ENCODE results near the gene KCTD3. TPM values are rescaled to one million over a fixed set of nuclear protein-coding genes. Genes with fewer than 3 reads are reported as not detected.

KCTD3 gene
- total RNA-seq, 1 donor from 2014 or later, result 25.3 TPM

- Mint-ChIP-seq H3K4me1 (ENCODE audit: low read depth) (peaks cover 6% of the 10 kb centered on the region), H3K4me3 (ENCODE audit: unreplicated experiment) (no peak overlapping the region), H3K36me3 (ENCODE audit: low read depth) (no peaks in the 10 kb centered on the region), H3K9me3 (ENCODE audit: low read depth) (no peaks in the 10 kb centered on the region), H3K27me3 (ENCODE audit: low read depth) (no peaks in the 10 kb centered on the region), H3K27ac (ENCODE audit: unreplicated experiment) (no peak overlapping the region)
- no peak for DNase-seq (ENCODE audit: low spot score)
- no peak for TF ChIP-seq CTCF (IDR thresholded peaks at IDR 0.05)
Observed at GRCh38 chr1:215631489-215631888, 64.4 kb downstream of the KCTD3 start.

GRCh38 chr1:215635827-215636226 is 68.7 kb downstream of the KCTD3 start:
- Mint-ChIP-seq H3K27ac (ENCODE audit: unreplicated experiment) (no peak overlapping the region), H3K9me3 (ENCODE audit: low read depth) (no peaks in the 10 kb centered on the region), H3K4me1 (ENCODE audit: low read depth) (peaks cover 16% of the 10 kb centered on the region), H3K36me3 (ENCODE audit: low read depth) (no peaks in the 10 kb centered on the region), H3K4me3 (ENCODE audit: unreplicated experiment) (no peak overlapping the region), H3K27me3 (ENCODE audit: low read depth) (peaks cover 6% of the 10 kb centered on the region)
- no peak for TF ChIP-seq CTCF (IDR thresholded peaks at IDR 0.05)
- no peak for DNase-seq (ENCODE audit: low spot score)

DNA sequence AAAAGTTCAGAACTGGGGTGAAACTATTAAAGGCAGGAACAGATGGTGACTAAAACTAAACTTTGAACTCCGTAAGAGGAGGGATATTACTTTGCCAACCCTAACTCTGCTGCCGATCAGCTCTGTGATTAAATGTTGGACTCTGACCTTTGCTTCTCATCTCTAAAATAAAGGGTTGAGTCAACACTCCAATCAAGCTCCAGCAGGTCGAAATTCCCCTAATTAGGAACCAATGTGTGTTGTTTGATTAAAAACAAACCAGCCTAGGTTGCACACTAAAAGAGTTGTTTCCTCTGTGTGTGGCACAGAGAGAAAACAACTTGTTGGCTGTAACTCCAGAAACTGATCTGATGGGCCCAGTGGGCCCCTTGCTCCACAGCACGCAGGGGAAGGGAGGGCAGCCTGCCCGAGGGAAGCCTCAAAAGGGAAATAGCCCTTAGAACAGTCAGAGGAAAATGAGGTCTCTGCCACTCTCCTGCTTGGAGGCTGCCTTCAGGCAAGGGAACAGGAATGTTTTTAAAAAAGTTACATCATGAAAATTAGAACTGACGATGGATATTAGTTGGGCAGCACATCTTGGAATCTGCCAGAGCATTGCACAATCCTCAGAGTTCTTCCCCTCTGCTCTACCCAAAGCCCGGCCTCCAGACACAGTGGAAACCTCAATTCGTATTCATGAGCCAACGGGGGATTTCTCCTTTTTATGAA is 69.3 kb downstream of the KCTD3 start:
- H3K4me1 Mint-ChIP-seq (ENCODE audit: low read depth), result peaks cover 16% of the 10 kb centered on the region
- H3K27ac Mint-ChIP-seq (ENCODE audit: unreplicated experiment), result no peak overlapping the region
- peaks cover 6% of the 10 kb centered on the region for H3K27me3 Mint-ChIP-seq (ENCODE audit: low read depth)
- TF ChIP-seq CTCF (IDR thresholded peaks at IDR 0.05), result no peak
- no peak overlapping the region for H3K4me3 Mint-ChIP-seq (ENCODE audit: unreplicated experiment)
- DNase-seq (ENCODE audit: low spot score), result no peak
- H3K9me3 Mint-ChIP-seq (ENCODE audit: low read depth), result no peaks in the 10 kb centered on the region
- H3K36me3 Mint-ChIP-seq (ENCODE audit: low read depth), result no peaks in the 10 kb centered on the region

DNA sequence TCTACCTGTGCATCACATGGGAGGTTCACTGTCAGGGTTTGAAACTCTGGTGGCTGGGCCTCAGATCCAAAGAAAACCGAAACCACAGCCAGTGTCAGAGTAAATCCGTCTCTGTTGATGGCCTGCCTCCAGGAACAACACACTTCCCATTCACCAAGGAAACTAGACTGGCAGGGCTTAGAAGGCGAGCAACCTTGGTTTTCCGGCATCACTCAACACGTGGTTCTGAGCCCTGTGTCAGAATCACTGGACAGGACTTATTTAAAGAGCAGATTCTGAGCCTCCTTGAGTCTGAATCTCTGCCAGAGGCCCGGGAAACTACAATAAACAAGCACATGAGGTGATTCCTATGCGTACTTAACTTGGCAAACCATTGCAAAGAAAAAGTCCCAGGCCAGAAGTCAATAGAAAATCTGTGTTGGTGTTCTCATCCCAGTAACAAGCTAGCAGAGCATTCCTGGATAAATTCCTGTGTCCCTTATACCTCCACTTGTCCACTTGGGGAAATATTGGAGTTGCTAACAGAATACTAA is 70.0 kb downstream of the KCTD3 start:
- Mint-ChIP-seq H3K27ac (ENCODE audit: unreplicated experiment) (peak overlapping the region; percentile 55), H3K36me3 (ENCODE audit: low read depth) (no peaks in the 10 kb centered on the region), H3K4me3 (ENCODE audit: unreplicated experiment) (no peak overlapping the region), H3K27me3 (ENCODE audit: low read depth) (peaks cover 6% of the 10 kb centered on the region), H3K4me1 (ENCODE audit: low read depth) (peaks cover 16% of the 10 kb centered on the region), H3K9me3 (ENCODE audit: low read depth) (no peaks in the 10 kb centered on the region)
- no peak for TF ChIP-seq CTCF (IDR thresholded peaks at IDR 0.05)
- no peak for DNase-seq (ENCODE audit: low spot score)

DNA sequence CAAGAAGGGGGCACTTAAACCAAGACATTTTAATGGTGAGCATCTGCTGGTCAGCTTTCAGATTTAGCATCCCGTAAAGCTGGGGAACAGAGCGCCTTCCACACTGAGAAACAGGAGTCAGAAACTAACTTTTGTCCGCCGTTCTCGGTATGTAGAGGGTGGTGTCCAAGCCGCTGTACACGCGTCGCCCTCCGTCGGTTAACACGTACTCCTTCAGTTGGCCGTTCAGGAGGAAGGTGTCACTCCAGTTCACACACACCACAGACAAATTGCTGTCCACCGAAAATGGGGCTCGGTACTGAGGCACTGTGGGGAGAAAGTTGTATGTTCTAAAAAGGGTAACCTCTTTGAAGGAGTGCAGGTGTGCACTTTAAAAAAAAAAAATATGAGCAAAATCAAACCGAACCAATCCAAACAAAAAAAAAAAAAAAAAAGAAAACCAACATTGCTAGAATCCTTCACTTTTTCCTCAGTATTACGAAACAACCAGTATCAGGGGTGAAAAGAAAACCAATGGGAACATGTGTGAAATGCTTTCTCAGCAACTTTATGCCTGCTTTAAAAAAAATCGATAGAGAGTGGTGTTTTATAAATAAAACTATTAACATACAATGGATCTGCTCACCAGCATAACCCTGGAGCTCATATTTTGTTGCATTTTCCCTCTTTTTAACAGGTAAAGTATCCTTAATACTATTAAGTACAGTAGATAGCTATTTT is 73.5 kb downstream of the KCTD3 start:
- peaks cover 20% of the 10 kb centered on the region for H3K27me3 Mint-ChIP-seq (ENCODE audit: low read depth)

More for the DNA sequence above, 73.5 kb downstream of the KCTD3 start:
- Mint-ChIP-seq H3K9me3 (ENCODE audit: low read depth) (peaks cover 4% of the 10 kb centered on the region), H3K4me3 (ENCODE audit: unreplicated experiment) (no peak overlapping the region), H3K27ac (ENCODE audit: unreplicated experiment) (no peak overlapping the region), H3K36me3 (ENCODE audit: low read depth) (peaks cover 2% of the 10 kb centered on the region), H3K4me1 (ENCODE audit: low read depth) (peaks cover 16% of the 10 kb centered on the region)
- TF ChIP-seq CTCF (IDR thresholded peaks at IDR 0.05), result no peak
- DNase-seq (ENCODE audit: low spot score), result no peak
